Head of caudate nucleus (tissue), 42 donors: ENCODE measurements around the gene IL19.

ENCODE experiments used
- DNase-seq, 42 donors: peaks; one replicate each; pipeline versions ENCODE4 v3.0.0 to v3.0.0-alpha.2; 2020 to 2021; ENCODE audit warnings: mixed read lengths in 7 of 42
- intact Hi-C: fragments of 100-400 bp; cut with DNase I; formaldehyde crosslinking; loops from one replicate; pipeline ENCODE4 v1.15.0; 2022

Gene IL19

GRCh38 chr1:206867239-206867638 lies 96.7 kb downstream of the IL19 start:
- intact Hi-C loops, result no loop called here
- no peak for DNase-seq

DNA sequence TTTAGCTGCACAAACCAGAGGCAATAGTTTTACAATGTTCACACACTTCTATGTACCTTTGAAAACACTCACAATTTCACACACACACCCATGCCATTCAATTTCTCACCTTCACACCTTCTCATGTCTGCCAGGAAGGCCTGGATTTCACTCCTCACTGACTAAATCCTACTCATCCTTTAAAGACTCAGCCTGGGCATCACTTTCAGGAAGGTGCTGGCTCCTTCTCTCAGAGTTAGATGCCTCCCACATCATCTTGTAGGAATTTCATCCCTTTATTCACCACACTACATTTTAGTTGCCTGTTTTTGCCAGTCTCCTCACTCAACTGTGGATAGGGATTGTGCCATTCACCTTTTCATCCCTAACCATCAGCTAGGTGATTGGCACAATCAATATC lies 97.1 kb downstream of the IL19 start:
- intact Hi-C loops, result no loop called here
- DNase-seq, result no peak

DNA sequence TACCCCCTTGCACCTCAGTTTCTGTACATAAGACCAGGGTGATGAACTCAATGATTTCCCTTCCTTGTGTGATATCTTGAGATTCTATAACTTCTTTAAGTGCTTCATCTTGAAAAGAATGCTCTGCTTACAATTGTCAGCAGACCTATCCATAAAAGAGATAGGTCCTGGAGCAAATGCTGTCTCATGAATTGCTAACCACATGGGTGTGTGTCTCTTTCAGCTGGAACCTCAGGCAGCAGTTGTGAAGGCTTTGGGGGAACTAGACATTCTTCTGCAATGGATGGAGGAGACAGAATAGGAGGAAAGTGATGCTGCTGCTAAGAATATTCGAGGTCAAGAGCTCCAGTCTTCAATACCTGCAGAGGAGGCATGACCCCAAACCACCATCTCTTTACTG lies 97.7 kb downstream of the IL19 start:
- intact Hi-C loops, result no loop called here
- DNase-seq, result no peak

DNA sequence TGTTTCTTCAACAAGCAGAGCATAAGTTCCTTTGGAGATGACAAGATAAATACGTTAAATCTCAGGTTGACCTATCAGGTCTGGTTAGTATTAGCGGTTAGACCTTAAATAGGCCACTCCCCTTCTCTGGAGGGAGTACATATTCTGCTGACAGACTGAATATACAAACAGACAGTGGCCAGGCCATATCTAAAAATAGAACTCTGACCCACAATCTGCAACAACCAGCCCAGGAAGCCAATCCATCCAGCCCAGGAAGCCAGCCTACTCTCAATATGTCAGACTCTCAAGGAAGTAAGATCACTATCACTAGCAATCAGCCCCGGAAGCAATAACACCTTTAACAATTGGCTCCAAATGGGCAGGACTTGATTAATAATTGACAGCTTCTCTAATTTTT lies 101.6 kb downstream of the IL19 start:
- no peak for DNase-seq
- intact Hi-C loops, result no loop called here

DNA sequence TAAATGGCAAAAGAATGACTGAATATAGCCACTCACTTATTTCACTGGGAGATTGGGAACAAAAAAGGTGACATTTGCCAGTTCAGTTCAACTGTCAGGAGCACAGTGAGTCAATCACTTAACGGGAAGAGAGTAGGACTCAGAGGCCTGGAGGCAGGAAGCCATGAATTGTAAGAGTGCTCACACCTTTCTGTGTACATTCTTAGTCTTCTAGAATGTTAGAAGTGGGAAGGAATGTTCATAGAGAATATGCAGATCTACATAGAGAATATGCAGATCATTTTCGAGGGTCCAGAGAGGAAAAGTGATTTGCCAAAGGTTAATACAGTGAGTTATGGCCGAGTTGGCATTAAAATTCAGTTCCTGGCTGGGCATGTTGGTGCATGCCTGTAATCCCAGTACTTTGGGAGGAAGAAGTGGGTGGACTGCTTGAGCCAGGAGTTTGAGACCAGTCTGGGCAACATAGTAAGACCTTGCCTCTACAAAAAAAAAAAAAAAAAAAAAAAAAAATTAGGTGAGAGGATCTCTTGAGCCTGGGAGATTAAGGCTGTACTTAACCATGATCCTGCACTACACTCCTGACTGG lies 103.1 kb downstream of the IL19 start:
- DNase-seq, result no peak
- intact Hi-C loops, result no loop called here

DNA sequence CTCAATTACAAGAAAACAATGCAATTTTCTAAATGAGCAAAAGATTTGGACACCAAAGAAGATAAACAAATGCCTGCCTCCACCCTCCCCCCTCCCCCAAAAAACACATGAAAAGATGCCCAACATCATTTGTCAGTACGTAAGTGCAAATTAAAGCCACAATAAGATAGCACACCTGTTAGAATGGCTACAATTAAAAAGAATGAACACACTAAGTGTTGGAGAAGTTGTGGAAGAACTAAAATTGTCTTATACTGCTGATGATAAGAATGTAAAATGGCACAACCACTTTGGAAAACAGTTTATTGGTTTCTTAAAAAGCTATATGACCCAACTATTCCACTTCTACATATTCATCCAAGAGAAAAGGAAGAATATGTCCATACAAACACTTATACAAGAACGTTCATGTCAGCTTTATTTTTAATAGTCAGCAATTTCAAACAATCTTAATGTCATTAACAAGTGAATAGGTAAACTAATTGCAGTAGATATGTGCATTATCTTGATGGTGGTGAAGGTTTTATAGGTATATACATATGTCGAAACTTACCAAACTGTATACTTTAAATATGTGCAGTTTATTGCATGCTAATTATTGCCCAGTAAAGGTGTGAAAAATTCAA lies 105.3 kb downstream of the IL19 start:
- intact Hi-C loops, result no loop called here
- no peak for DNase-seq

DNA sequence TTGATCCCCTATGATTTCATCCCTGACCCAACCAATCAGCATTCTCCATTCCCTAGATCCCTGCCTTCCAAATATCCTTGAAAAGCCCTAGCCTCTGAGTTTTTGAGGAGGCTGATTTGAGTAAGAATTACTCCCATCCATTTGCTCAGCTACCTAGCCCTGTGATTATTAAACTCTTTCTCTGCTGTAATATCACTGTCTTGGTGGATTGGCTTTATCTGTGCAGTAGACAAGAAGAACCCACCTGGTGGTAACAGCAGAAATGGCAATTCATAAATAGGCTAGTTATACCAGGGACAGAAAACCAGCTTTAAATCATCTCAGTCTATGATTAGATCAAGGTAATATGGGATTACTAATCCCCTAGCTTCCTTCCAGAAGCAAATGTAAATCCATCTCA lies 107.9 kb downstream of the IL19 start:
- intact Hi-C loops, result no loop called here
- no peak for DNase-seq

- no peak for DNase-seq
- intact Hi-C loops, result no loop called here
These were observed 109.7 kb downstream of the IL19 start for GRCh38 chr1:206880314-206880713.

DNA sequence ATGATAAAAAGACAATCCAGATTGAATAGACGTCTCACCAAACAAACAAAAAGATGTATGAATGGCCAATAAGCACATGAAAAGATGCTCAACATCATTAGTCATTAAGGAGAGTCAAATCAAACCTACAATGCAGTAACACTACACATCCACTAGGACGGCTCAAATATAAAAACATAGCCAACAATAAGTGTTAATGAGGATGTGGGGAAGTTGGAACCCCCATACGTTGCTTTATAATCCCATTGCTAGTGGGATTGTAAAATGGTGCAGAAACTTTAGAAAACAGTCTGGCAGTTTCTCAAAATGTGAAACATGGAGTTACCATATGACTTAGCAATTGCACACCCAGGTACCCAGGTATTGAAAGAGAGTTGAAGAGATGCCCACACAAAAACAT lies 112.0 kb downstream of the IL19 start:
- intact Hi-C loops, result no loop called here
- DNase-seq, result no peak

GRCh38 chr1:206883160-206883559 lies 112.6 kb downstream of the IL19 start:
- no peak for DNase-seq
- intact Hi-C loops, result no loop called here

DNA sequence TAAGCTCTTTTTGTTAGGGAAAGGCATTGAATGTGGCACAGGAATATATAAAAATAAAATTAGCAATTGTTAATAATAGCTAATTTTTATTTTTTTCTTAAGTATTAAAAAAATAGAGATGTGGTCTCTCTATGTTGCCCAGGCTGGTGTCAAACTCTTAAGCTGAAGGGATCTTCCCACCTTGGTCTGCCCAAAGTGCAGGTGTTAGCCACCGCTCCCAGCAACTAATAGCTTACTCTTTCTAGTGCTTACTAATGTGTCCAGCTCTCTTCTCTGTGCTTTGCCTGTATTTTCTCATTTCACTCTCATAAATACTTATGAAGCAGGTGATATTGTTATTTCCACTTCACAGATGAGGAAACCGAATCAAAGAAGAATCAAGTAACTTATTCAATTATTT lies 113.3 kb downstream of the IL19 start:
- DNase-seq, result no peak
- intact Hi-C loops, result no loop called here

DNA sequence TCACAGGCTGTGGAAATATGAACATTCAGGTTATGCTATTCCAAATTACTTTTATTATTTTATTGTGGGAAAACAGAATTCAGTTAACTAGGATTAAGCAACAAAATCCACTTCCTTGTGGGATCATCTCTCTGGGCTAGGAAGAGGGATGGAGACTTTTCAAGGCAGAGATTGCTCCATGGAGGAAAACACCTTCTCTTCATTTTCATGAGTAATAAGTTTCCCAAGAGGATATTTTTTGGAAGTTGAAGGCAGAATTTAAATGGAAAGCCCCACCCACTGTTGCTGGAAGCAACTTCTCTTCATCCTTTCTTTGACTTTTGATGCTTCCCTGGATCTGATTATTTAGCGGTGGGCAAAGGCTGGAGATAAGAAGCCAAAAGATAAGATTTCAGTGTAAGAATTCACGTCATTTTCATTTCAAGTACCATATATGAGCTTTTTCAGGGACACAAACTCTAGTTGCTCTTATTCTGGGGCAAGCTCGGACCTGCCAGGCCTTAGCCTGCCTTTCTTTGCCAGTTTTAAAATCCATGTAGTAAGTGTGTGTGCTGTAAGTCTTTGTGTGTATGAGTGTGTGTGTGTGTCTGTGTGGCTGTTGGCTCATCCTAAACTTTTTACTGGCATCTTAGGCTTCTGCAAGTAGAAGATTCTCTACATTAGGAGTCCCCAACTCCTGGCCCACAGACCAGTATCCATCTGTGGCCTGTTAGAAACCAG lies 114.9 kb downstream of the IL19 start:
- DNase-seq, result no peak
- intact Hi-C loops, result no loop called here

GRCh38 chr1:206886831-206887230 lies 116.3 kb downstream of the IL19 start:
- intact Hi-C loops, result no loop called here
- DNase-seq, result no peak

GRCh38 chr1:206887701-206888100 lies 117.1 kb downstream of the IL19 start:
- DNase-seq, result no peak
- intact Hi-C loops, result no loop called here

DNA sequence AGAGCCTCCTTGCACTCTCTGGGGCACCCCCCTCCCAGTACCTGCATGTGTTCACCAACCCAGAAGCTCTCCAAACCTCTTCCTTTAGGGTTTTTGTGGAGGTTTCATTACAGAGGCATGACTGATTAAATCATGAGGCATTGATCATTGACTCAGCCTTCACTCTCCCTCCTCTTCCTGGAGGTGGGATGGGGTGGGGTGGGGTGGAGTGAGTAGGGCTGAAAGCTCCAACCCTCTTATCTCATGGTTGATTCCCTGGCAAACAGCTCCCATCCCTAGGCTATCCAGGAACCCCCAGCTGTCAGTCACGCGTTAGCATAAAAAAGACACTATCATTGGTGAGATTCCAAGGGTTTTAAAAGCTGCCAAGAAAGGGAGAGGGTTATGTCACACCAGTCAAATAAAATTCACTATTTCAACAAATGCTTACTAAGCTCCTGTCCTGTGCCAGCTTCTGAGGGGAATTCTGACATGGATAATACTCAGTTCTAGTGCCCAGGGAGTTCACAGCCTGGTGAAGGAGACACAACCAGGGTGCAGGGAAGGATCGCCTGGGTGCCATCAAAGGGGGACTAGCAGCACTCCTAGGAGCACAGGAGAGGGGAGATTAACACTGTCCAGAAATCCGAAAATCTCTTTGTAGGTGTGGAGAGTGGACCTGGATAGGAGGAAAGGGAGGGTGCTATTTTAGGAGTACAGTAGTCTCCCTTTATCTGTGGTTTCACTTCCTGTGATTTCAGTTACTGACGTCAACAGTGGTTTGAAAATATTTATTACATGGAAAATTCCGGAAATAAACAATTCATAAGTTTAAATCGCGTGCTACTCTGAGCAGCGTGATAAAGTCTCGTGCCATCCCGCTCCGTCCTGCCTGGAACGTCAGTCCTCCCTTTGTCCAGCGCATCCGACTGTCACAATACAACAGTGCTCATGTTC lies 119.8 kb downstream of the IL19 start:
- no peak for DNase-seq
- intact Hi-C loops, result no loop called here

DNA sequence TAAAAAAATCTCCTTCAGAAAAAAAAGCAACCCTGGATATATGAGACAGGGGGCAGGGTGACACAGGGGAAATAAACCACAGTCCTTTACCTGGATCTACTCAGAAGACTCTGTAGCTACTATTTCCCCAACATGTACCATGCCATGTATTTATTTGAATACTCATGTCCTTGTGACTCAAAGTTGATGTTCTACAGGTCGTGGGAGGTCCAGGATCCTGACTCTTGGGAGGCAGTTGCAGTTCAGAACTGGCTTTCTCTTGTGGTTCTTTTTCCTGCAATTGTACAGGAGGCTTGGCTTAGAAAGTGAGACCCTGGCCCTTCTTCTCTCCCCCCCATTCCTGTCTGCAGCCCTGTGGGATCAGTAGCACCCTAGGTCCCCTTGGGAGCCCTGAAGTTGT lies 120.8 kb downstream of the IL19 start:
- intact Hi-C loops, result no loop called here
- DNase-seq, result no peak
